DMS114 treated with DMSO at 0.1 percent for 48 hours (cell line): ENCODE data around the gene ADA.
"Not testable (repeated sequence)": the region's sequence is repeated elsewhere in the genome, so short reads cannot be mapped to it uniquely, and the experiment has no call there.

Source experiments
- DNase-seq: peaks from one replicate; lab custom pipeline; 2025; ENCODE audit not compliant: unreplicated experiment; lab: John Stamatoyannopoulos, UW

Gene ADA

GRCh38 chr20:44651684-44652423, at the start of gene ADA:
Gene ADA (minus strand): TSS chr20:44651699. CDS start chr20:44651607, 92 bp downstream.
- DNase-seq, result no peak

GRCh38 chr20:44700306-44700705, 48.8 kb upstream of the ADA start:
- no peak for DNase-seq

GRCh38 chr20:44698351-44698750, 46.9 kb upstream of the ADA start:
- DNase-seq, result no peak

GRCh38 chr20:44697041-44697440, 45.5 kb upstream of the ADA start:
- DNase-seq, result not testable (repeated sequence)

- no peak for DNase-seq
Observed at GRCh38 chr20:44696315-44696714, 44.8 kb upstream of the ADA start.

GRCh38 chr20:44695674-44696300, 44.3 kb upstream of the ADA start:
- no peak for DNase-seq

- DNase-seq, result no peak
Observed at GRCh38 chr20:44695295-44695673, 43.8 kb upstream of the ADA start.

GRCh38 chr20:44694159-44694558, 42.7 kb upstream of the ADA start:
- DNase-seq, result no peak

GRCh38 chr20:44693627-44694026, 42.1 kb upstream of the ADA start:
- no peak for DNase-seq

- DNase-seq, result no peak
Observed at GRCh38 chr20:44692932-44693480, 41.5 kb upstream of the ADA start.

GRCh38 chr20:44691424-44692423, 40.2 kb upstream of the ADA start:
- no peak for DNase-seq

- DNase-seq, result no peak
Observed at GRCh38 chr20:44690781-44691423, 39.4 kb upstream of the ADA start.

GRCh38 chr20:44689809-44690208, 38.3 kb upstream of the ADA start:
- no peak for DNase-seq

- DNase-seq, result no peak
Observed at GRCh38 chr20:44688053-44688625, 36.6 kb upstream of the ADA start.

- DNase-seq, result no peak
Observed at GRCh38 chr20:44686934-44687333, 35.4 kb upstream of the ADA start.

- no peak for DNase-seq
Observed at GRCh38 chr20:44684047-44684967, 32.8 kb upstream of the ADA start.

GRCh38 chr20:44683263-44684046, 32.0 kb upstream of the ADA start:
- no peak for DNase-seq

- DNase-seq, result no peak
Observed at GRCh38 chr20:44681796-44682566, 30.5 kb upstream of the ADA start.
